Progenitor cell of endocrine pancreas (in vitro differentiated cells): ENCODE measurements around the gene TRAFD1. TPM values are rescaled to one million over a fixed set of nuclear protein-coding genes. Genes with fewer than 3 reads are reported as not detected.

Source experiments
- DNase-seq: peaks from one replicate; pipeline ENCODE4 v3.0.0; 2021; ENCODE audit warnings: low spot score; ENCODE audit not compliant: unreplicated experiment
- H3K27ac Mint-ChIP-seq: 2 replicates; pipeline ENCODE4 v1.8.0; 2021; ENCODE audit warnings: mild to moderate bottlenecking, moderate library complexity, mixed read lengths
- H3K27me3 Mint-ChIP-seq: 2 replicates; pipeline ENCODE4 v1.8.0; 2021; ENCODE audit warnings: mixed read lengths
- H3K36me3 Mint-ChIP-seq: 2 replicates; pipeline ENCODE4 v1.8.0; 2022; ENCODE audit warnings: mixed read lengths; ENCODE audit not compliant: insufficient read depth
- H3K4me1 Mint-ChIP-seq: 2 replicates; pipeline ENCODE4 v1.8.0; 2021; ENCODE audit warnings: low read depth, mixed read lengths
- H3K4me3 Mint-ChIP-seq: 2 replicates; pipeline ENCODE4 v1.8.0; 2021; ENCODE audit warnings: low read depth, mild to moderate bottlenecking, moderate library complexity, mixed read lengths
- H3K9me3 Mint-ChIP-seq: 2 replicates; pipeline ENCODE4 v1.8.0; 2021; ENCODE audit warnings: low read depth, mixed read lengths
- CTCF ChIP-seq: fragments of 200-600 bp; sonication (generic); IDR thresholded peaks from one replicate; pipeline ENCODE4 v1.5.0; 2021; ENCODE audit warnings: antibody characterized with exemption, mild to moderate bottlenecking; ENCODE audit not compliant: unreplicated experiment
- total RNA-seq: library from RNA; stranded (reverse); gene quantifications from 2 replicates; pipeline ENCODE4 v1.2.1, GENCODE V29; 2021

Gene TRAFD1
- total RNA-seq, 1 donor from 2014 or later = 34.7 TPM

- TF ChIP-seq CTCF = no peak
- peaks cover 15% of the 10 kb centered on the region for H3K36me3 Mint-ChIP-seq
- H3K27ac Mint-ChIP-seq = no peak overlapping the region
- H3K9me3 Mint-ChIP-seq = no peaks in the 10 kb centered on the region
- no peaks in the 10 kb centered on the region for H3K4me1 Mint-ChIP-seq
- no peak for DNase-seq
- H3K4me3 Mint-ChIP-seq = no peak overlapping the region
- no peaks in the 10 kb centered on the region for H3K27me3 Mint-ChIP-seq
Measured at GRCh38 chr12:112190231-112191025, 65.1 kb downstream of the TRAFD1 start.

- H3K36me3 Mint-ChIP-seq = peaks cover 16% of the 10 kb centered on the region
- H3K4me1 Mint-ChIP-seq = no peaks in the 10 kb centered on the region
- H3K27ac Mint-ChIP-seq = no peak overlapping the region
- no peak for DNase-seq
- no peaks in the 10 kb centered on the region for H3K9me3 Mint-ChIP-seq
- no peak overlapping the region for H3K4me3 Mint-ChIP-seq
- H3K27me3 Mint-ChIP-seq = no peaks in the 10 kb centered on the region
- TF ChIP-seq CTCF = no peak
Measured at GRCh38 chr12:112191201-112191600, 65.8 kb downstream of the TRAFD1 start.

- no peak for TF ChIP-seq CTCF
- Mint-ChIP-seq H3K27ac (no peak overlapping the region), H3K27me3 (no peaks in the 10 kb centered on the region), H3K4me3 (no peak overlapping the region), H3K4me1 (no peaks in the 10 kb centered on the region), H3K9me3 (no peaks in the 10 kb centered on the region), H3K36me3 (peaks cover 17% of the 10 kb centered on the region)
- no peak for DNase-seq
Measured at GRCh38 chr12:112191840-112192321, 66.5 kb downstream of the TRAFD1 start.

GRCh38 chr12:112192475-112192874 lies 67.1 kb downstream of the TRAFD1 start:
- no peak for DNase-seq
- Mint-ChIP-seq H3K4me3 (no peak overlapping the region), H3K36me3 (peaks cover 17% of the 10 kb centered on the region), H3K4me1 (no peaks in the 10 kb centered on the region), H3K27me3 (no peaks in the 10 kb centered on the region), H3K27ac (no peak overlapping the region), H3K9me3 (no peaks in the 10 kb centered on the region)
- TF ChIP-seq CTCF = no peak

- no peak overlapping the region for H3K4me3 Mint-ChIP-seq
- H3K27me3 Mint-ChIP-seq = no peaks in the 10 kb centered on the region
- TF ChIP-seq CTCF = no peak
- H3K36me3 Mint-ChIP-seq = peaks cover 22% of the 10 kb centered on the region
- DNase-seq = no peak
- H3K27ac Mint-ChIP-seq = no peak overlapping the region
- H3K9me3 Mint-ChIP-seq = no peaks in the 10 kb centered on the region
- H3K4me1 Mint-ChIP-seq = no peaks in the 10 kb centered on the region
Measured at GRCh38 chr12:112194601-112195247, 69.4 kb downstream of the TRAFD1 start.
